ENCODE data around the gene ESPN. TPM values are rescaled to one million over a fixed set of nuclear protein-coding genes. Genes with fewer than 3 reads are reported as not detected.
A peak's percentile ranks its signal among the peaks of the same experiment; 100 is the strongest.

The ESPN gene
- total RNA-seq, 1 experiment from 2014 or later = not detected

DNA sequence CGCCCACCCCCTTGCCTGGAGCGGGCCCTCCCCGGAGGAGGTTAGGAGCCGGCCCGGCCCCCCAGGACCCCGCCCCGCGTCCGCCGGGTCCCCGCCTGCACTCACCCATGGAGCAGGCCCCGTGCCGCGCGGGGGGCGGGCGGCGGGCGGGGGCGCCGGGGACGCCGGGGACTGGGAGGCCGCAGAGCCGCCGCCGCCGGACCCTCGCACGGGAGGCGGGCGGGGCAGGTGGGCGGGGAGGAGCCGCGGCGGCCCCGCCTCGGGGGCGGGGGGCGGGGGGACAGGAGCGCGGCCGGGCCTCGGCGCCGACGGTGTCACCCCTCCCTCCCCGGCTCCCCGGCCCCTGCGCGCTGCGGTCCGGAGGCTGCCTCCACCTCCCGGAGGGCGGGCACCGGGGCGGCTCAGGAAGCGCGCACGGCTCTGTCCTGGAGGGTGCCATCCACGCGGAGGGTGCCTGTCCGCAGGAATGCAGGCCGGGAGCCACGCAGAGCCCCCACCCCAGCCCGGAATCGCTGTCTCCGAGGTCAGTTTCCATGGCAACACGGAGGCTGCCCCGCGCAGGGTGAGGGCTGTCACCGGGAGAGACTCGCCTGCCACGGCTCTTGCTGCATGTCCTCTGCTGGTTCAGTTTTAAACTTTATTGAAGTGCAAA, 72.8 kb downstream of the ESPN start:
- peak; percentile 27 for DNase-seq (ENCODE audit: low spot score)

DNA sequence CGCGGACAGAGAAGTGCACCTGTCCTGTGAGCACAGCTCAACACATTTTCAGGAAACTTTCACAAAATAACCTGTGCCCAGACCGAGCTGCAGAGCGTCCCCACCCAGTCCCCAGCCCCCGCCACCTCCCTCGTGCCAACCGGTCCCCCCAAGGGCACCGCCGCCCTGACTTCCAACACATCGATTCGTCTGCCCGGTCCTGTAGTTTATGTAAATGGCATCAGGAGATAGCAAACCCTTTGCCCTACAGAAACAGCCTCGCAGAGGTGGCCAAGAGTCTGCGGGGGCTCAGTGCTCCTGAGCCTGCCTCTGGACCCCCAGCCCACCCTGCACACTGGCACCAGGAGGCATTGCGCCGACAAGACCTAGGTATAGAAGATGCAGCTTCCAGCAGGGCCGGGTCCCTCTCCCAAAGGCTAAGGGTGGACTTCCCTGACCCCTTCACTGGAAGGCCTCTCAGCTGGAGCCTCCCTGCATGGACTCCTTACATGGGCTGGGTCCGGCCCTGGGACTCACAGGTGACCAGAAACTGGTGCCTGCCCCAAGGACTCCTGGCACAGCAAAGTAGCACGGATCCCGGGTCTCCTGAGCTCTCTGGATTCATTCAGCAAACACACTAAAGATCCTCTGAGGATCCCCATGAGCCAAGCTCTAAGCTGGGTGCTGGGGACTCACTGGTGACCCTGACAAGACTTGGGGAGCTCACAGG, 73.4 kb downstream of the ESPN start:
- no peak for DNase-seq (ENCODE audit: low spot score)

DNA sequence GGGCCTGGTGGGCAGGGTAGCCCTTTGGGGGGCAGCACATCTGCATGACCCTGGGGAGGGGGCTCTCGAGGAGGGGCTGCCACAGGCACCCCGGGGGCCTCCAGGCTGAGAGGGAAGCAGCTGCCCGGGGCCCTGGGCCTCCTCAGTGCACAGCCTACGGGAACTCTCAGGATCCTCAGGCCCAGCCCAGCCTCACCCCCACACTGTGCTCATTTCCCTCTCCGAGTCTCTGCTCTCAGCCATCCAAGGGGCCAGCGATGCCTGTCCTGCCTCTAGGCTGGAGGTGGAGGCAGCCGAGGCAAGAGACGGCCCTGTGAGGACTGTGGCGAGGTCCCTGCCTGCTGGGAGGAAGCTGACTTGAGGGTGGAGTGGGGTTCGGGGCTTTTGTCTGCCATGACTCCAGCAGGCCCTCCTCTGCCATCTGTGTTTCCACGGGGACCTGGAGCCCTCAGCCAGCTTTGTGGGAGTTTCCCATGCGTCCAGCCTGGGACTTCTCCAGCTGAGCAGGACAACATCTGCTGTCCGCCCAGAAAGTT, 74.1 kb downstream of the ESPN start:
- DNase-seq (ENCODE audit: low spot score) = no peak

DNA sequence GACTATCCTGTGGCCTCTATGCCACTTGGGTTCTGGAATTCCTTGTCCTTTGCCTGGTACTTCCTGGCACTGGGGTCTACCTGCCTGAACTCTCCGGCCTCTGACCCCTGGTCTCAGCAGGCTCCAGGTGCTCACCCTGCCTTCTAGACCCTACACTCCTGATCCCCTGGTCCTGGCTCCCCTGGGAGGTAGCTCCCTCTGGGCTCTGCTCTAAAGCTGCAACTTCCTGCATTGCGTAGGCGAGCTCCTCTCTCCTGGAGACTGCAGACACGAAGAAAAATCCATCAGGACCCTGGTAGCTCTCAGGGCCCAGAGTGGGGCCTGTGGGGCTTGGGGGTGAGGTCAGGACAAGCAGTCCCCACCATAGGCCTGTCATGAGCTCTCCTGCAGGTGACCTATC, 74.7 kb downstream of the ESPN start:
- no peak for DNase-seq (ENCODE audit: low spot score)

DNA sequence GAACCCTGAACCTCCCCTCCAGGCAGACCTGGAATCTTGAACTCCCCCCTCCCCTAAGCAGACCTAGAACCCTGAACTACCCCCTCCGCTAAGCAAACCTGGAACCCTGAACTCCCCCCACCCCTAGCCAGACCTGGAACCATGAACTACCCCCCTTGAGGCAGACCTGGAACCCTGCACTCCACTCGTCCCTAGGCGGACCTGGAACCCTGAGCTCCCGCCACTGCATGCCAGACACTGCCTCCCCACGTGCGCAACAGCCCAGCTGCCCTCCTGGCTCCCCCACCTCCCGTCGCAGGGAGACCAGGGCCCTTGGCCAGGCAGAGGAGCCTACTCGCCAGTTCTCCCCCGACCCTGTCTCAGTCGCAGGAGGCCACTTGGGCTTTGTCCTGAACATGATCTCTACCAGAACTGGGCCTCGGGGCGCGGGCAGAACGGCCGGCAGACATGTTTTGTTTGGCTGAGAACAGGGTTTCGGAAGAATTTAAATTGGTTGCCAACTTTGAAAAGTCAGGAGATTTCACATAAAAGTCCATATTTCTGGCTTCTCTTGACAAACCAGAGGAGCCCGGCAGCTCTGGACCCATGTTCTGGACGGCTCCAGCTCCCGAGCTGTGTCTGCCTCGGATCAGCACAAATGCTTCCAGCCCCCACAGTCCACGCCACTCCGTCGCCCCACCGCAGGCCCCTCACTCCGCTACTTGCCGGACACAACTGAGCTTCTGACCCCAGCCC, 76.1 kb downstream of the ESPN start:
- DNase-seq (ENCODE audit: low spot score) = no peak

DNA sequence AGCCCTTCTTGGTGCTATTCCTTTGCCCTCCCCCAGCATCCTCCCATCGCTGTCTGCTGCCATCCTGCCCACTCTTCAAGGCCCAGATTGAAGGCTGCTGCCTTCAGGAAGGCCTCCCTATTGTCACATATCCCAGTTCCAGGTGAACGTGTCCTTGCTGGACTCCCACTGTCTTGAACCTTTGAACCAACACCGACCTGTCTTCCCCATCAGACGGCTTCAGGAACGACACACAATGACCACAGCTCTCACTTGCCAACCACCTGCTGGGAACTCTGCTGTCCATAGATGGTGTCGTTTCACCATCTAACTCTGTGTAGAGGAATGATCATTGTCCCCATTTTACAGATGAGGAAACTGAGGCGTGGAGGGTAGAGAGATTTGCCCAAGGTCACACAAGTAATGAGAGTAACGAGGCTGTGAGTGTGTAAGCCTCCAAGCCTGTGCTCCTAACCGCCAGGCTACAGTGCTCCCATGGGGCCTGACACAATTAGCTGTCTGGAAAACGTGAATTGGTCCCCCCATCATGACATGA, 76.8 kb downstream of the ESPN start:
- DNase-seq (ENCODE audit: low spot score) = no peak

DNA sequence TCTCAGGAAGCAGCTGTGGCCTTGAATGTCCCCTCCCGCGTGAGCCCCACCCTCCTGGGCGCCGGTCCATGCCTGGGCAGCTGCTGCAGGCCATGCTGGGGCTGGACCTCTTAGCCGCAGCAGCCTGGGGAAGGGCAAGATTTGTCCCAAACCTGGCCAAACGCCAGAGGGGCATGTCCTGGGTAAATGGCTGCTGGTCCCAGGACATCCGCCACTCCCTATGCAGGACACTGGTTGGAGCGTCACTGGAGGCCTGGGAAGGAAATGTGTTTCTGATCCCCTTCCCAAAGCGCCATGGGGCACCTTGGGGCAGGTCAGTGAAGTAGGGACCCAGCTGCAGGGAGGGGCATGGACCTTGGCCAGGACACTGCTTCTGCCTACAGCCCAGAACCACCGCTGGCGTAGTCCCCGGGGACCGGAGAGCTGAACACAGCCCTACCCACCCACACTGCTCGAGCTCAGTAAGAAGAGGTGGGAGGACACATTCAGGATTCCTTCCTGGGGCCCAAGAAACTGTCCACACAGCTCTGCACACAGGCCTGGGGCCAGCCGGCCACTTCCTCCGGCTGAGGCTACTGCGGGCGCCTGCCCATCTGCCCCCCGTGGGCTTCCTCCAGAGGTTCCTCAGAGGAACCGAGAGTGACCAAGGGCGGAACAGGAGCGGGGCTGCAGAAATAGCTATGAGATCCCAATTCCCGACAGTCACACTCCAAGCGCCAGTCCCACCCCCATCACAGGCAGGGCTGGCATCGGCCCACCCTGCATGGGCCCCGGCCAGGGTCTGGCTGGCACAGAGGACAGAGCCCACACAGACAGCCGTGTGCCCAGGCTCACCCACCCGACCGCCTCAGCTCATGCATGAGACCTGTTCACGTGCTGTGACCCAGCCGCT, 77.7 kb downstream of the ESPN start:
- no peak for DNase-seq (ENCODE audit: low spot score)

DNA sequence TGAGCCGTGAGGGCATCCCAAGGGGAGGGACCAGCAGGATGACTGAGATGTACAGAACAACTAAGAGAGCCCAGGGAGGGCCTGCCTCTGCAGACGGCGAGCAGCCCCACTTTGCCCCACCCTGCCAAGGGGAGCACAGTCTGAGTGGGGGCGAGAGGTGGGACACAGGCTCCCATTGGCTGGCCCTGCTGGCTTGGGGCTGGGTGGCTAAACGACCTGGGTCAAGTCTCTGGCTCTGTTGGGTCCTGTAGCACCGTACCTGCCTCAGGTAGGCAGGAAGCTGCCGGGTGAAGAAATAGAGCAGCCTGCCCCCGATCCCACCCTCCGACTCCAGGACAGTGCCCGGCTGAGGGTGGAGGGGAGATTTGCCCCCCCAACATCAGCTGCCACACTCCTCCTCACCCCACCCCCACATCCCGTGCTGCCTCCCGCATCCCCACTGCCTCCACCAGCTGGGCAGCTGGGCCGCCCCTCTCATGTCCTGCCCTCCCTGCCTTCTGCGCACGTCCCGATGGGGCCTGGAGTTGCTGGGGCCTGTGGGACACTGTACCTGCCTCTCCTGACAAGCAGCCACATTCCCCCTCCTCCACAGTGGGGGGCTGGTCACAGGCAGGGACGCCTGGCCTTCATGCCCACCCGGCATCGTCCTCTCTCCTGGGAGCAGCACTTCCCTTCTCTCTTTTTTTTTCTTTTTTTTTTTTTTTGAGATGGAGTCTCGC, 79.5 kb downstream of the ESPN start:
- DNase-seq (ENCODE audit: low spot score) = no peak

DNA sequence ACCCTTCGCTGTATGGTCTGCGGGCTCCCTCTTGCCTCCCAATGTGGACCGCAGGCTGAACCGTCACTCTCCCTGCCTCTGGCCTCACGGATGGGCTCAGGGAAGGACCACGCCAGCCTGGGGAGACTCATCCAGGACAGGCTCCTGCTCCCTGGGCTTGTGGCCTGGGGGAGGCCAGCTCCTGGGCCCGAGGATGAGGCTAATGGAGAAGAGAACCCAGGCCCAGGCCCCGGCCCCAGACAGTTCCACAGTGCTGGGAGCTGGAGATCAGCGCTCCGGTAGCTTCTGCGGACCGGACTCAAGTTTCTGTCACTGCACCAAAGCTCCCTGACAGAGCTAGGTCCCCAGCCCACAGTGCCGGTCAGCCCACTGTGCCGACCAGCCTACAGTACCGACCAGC, 80.3 kb downstream of the ESPN start:
- DNase-seq (ENCODE audit: low spot score) = no peak

DNA sequence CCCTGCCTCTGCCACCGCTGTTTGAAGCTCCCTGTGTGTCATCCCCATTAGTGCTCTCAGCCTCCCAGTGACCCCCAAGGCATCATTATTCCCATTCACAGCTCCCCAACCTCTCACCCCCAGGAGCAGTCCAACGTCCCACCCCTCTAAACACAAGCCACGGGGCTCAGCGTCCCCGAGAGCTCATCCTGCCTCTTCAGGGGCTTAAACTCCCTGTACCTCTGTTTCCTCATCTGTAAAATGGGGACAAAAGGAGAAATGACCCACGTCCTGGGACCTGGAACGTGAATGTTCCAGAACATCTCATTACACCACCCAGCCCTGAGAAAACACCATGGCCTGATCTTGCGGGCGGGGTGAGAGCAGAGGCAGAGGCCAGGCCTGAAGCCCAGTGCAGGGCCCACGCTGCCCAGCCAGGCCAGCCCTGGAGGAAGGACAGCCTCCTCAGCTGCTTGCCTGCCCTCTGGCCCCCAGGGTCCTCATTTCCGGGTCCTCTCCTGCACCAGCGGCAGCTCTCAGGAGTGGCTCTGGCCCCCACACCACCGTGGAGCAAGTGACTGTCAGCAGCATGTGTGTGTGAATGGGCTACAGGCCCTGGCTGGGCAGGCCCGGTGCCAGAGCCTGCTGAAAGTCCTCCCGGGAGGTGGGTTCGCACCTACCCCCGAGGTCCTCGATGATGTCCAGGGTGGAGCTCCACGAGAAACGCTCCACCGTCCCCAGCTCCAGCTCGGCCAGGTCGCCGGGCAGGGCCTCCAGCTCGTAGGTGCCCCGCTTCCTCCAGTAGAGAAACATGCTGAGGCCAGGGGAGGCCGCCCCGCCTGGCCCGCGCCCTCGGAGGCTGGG, 81.0 kb downstream of the ESPN start:
- no peak for DNase-seq (ENCODE audit: low spot score)

DNA sequence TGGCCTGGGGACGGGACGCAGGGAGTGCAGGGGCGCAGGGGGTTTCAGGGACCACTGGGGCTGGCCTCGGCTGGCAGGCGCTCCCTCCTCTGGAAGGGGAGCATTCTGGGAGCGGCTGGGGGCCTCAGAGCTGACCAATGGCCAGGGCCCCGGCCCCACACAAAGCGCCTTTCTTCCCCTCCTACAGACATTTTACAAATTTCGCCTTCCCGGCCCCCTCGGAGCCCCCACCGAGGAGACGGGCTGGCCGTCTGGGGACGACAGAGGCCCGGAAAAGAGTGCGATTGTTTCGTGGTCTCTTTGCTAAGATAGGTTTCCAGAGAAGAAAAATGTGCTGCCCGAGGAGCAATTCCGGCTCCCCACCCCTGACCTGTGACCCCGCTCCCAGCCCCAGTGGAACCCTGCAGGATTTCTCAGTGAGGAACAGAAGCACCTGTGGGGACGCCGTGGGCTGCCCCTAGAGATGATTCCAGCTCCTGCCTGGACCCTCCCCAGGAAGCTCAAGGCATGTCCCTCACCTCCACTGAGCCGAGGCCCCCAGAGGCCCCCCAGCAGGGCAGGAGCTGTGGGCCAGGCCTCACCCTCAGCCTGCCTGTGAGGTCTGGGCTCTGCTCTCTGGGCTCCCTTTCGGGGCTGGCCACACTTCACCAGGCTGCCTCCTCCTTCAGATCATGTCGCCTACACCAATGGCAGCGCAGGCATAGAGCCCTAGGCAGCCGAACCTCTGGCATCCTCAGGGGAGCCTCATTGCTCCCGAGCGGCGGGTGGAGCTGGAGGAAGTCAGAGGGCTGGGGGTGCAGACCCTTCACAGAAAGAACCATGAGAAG, 81.8 kb downstream of the ESPN start:
- no peak for DNase-seq (ENCODE audit: low spot score)

DNA sequence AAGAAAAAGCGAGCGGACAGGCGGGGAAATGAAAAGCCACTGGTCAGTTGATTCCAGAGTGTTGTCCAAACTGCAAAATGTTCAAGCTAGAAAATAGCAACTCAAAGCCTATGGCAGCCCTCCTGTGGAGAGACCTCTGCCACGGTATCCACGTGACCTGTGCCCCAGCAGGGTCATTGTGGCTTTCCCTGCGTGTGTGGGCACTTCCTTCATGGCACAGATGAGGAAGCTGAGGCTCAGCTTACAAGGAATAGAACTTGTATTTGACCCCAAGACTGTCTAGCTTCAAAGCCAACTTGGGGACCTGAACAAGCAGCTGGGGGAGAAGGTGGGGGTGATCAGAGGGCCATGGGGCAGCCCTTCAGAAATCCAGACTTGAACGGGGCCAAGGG, 82.5 kb downstream of the ESPN start:
- DNase-seq (ENCODE audit: low spot score) = no peak

DNA sequence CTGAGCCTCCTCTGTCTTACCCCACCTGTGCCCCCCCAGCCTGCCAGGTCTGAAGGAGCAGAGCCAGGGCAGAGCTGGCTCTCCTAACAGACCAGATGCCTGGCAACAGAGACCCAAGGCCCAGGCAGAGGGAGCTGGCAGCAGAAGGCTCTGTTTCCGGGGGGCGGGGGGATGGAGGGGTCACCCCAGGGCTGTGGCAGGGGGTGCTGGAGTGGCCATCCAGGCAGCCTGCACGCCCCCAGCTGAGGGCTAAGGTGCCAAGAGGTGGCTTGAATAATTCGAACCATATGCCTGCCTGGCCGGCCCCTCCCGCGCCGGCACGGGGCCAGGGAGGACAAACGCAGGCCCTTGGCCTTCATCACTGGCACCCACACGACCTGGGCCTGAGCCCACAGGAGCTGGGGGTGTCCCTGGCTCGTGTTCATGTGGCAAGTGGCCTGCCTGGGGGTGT, 82.9 kb downstream of the ESPN start:
- no peak for DNase-seq (ENCODE audit: low spot score)

DNA sequence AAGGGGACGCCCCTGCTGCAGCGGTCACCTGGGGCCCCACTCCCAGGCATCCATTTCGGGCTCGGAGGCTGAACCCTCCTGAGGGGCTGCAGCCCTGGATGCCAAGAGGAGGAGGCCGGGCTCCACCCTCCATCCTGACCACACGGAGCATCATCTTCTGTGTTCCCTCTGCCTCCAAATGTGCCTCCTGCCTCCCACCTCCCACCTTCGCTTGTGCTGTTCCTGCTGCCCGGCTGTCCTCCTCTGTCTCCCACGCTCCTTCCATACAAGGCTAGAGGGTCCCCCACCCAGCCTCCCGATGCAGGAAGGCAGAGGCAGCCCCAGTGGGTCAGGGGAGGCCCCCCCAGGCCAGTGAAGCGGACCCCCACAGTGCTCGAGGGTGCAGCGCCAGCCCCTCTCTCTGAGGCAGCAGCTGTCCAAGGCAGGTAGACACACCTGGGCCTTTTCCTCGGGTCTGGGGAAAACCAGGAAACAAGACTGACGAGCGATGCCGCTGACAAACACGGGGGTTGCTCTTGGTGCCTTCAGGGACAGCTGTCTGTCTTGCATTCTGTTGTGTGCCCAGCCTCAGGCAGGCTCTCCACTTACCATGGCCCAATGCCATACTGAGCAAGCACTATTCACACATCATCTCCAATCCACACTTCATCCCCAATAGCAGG, 83.7 kb downstream of the ESPN start:
- DNase-seq (ENCODE audit: low spot score) = no peak

DNA sequence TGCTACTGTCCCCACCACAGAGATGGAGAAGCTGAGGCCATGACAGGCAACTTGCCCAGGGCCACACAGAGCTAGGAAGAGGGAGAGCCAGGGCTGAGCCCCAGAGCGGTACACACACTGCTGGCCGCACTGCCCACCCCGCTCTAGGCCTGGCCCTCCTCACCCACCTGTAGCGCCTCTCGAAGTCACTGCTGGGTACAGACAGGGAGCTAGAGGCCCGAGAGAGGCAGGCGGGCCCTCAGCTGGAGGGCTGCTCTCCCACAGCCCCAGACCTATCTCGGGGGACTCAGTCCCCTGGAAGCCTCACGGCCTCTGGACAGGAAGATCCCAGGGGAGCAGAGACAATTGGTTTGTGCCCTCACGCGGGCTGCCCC, 84.2 kb downstream of the ESPN start:
- no peak for DNase-seq (ENCODE audit: low spot score)

DNA sequence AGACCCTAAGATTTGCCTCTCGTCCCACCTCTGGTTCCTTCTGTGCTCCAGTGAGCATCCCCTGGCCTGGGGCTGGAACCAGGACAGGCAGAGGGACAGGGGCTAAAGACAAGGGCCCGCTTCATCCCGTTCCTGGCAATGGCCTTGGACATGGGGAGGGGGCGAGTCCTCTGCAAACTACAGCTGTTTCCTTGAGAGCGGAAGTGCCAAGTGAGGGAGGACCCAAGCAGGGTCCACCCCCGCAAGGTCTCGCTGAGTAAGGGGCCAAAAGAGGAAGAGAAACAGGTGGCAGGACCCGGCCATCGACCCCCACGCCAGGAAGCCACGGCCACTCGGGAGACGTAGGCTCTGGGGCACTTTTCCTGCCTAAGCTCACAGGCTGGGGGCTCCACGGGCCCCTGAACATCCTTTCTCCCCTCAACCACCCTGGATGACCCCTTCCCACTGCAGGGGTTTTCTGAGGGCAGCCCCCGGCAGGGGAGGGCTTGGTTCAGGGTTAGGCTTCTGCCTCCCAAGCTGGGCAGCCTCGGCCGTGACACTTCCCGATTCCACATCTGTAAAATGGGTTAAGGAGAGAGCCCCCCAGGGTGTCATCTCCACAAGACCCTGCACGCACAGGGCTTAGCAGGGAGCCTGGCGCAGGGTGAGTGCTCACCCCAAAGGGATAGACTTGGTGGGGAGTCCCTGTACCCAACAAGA, 84.8 kb downstream of the ESPN start:
- DNase-seq (ENCODE audit: low spot score) = no peak

DNA sequence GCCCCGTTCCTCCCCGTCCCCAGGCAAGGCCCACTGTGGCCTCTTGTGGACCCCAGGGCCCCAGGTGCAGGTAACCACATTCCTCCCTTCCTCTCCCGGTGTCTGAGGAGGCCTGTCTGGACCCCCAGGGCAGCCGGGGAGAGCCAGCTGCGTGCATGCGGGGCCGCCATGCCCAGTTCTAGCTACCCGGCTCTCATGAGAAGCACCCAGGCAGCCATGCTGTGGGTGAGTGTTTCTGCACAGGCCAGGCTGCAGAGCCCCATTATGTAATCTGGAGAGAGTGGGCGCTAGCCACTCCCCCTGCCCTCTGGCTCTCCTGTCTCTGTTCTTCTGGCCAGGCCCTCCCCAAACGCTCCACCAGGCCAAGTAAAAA, 85.3 kb downstream of the ESPN start:
- no peak for DNase-seq (ENCODE audit: low spot score)

DNA sequence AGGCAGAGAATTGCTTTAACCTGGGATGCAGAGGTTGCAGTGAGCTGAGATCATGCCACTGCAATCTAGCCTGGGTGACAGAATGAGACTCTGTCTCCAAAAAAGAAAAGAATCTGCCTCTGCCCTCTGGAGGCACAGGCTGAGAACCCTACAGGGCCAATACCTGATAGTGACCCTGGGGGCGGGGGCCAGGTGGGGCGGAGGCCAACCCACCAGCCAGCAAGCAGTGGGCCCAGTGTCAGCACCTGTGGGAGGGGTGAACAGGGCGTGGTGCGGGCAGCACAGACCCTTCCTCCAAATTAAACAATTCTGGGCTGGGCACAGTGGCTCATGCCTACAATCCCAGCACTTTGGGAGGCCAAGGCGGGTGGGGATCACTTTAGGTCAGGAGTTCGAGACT, 85.9 kb downstream of the ESPN start:
- no peak for DNase-seq (ENCODE audit: low spot score)
